HEK293T (cell line): ENCODE measurements around the gene ZNF382.

Experiments used
- CTCF ChIA-PET: fragments of 350-600 bp; formaldehyde crosslinking; extraction: SDS; loops from one replicate; lab custom pipeline; 2021; ENCODE audit warnings: antibody characterized with exemption, inconsistent platforms; lab: Yijun Ruan, JAX
- POLR2A ChIA-PET: fragments of 350-600 bp; formaldehyde crosslinking; extraction: SDS; loops from one replicate; lab custom pipeline; 2020; ENCODE audit warnings: antibody characterized with exemption, inconsistent platforms; lab: Yijun Ruan, JAX
- DNase-seq: peaks from one replicate; pipeline ENCODE4 v3.0.0; 2012; ENCODE audit warnings: mixed read lengths; ENCODE audit errors: extremely low spot score
- ARNT ChIP-seq: fragments of 450-650 bp; IDR thresholded peaks from 2 replicates; pipeline ENCODE4 v1.6.1; 2017; ENCODE audit warnings: mild to moderate bottlenecking
- BHLHE40 ChIP-seq: fragments of 450-650 bp; IDR thresholded peaks from 2 replicates; pipeline ENCODE4 v1.6.1; 2016; ENCODE audit warnings: mild to moderate bottlenecking, moderate library complexity, borderline replicate concordance
- CTBP1 ChIP-seq: fragments of 450-650 bp; IDR thresholded peaks from 2 replicates; pipeline ENCODE4 v1.6.1; 2016; ENCODE audit warnings: borderline replicate concordance
- ELF4 ChIP-seq: fragments of 450-650 bp; IDR thresholded peaks from 2 replicates; pipeline ENCODE4 v1.6.1; 2017; ENCODE audit warnings: antibody characterized with exemption
- FOXA1 ChIP-seq: fragments of 450-650 bp; IDR thresholded peaks from 2 replicates; pipeline ENCODE4 v1.6.1; 2016; ENCODE audit warnings: mild to moderate bottlenecking
- FOXK2 ChIP-seq: fragments of 450-650 bp; IDR thresholded peaks from 2 replicates; pipeline ENCODE4 v1.6.1; 2016; ENCODE audit warnings: mild to moderate bottlenecking
- FOXM1 ChIP-seq: fragments of 450-650 bp; IDR thresholded peaks from 2 replicates; pipeline ENCODE4 v1.6.1; 2017; ENCODE audit warnings: mild to moderate bottlenecking, borderline replicate concordance
- HDGF ChIP-seq: fragments of 450-650 bp; IDR thresholded peaks from 2 replicates; pipeline ENCODE4 v1.6.1; 2017; ENCODE audit warnings: antibody characterized with exemption, borderline replicate concordance
- L3MBTL2 ChIP-seq: fragments of 450-650 bp; conservative IDR thresholded peaks from 2 replicates; pipeline ENCODE4 v1.6.1; 2016; ENCODE audit warnings: mild to moderate bottlenecking
- LEF1 ChIP-seq: fragments of 450-650 bp; IDR thresholded peaks from 2 replicates; pipeline ENCODE4 v1.6.1; 2017; ENCODE audit warnings: mild to moderate bottlenecking, borderline replicate concordance
- NFRKB ChIP-seq: fragments of 450-650 bp; IDR thresholded peaks from 2 replicates; pipeline ENCODE4 v1.6.1; 2016; ENCODE audit warnings: mild to moderate bottlenecking, moderate library complexity
- PKNOX1 ChIP-seq: fragments of 450-650 bp; IDR thresholded peaks from 2 replicates; pipeline ENCODE4 v1.6.1; 2016
- SP1 ChIP-seq: fragments of 450-650 bp; IDR thresholded peaks from 2 replicates; pipeline ENCODE4 v1.6.1; 2017
- SUZ12 ChIP-seq: fragments of 450-650 bp; IDR thresholded peaks from 2 replicates; pipeline ENCODE4 v1.6.1; 2016; ENCODE audit warnings: mild to moderate bottlenecking
- TARDBP ChIP-seq: fragments of 450-650 bp; IDR thresholded peaks from 2 replicates; pipeline ENCODE4 v1.6.1; 2016
- ZNF384 ChIP-seq: fragments of 450-650 bp; IDR thresholded peaks from 2 replicates; pipeline ENCODE4 v1.6.1; 2016

Gene ZNF382

GRCh38 chr19:36638862-36639510 is 33.9 kb downstream of the ZNF382 start:
- ChIA-PET CTCF (no interaction called here), POLR2A (no interaction called here)
- TF ChIP-seq SUZ12 (no peak), FOXK2 (no peak)
- no peak for DNase-seq

- ChIA-PET CTCF (no interaction called here), POLR2A (no interaction called here)
- DNase-seq: no peak
- TF ChIP-seq SUZ12 (no peak), FOXA1 (no peak), LEF1 (no peak), FOXK2 (no peak), ZNF384 (no peak), NFRKB (no peak)
Observed at GRCh38 chr19:36646746-36647145, 41.6 kb downstream of the ZNF382 start.

- DNase-seq: no peak
- no peak for TF ChIP-seq PKNOX1
- TF ChIP-seq L3MBTL2: no peak
- TF ChIP-seq FOXA1: no peak
- TF ChIP-seq ARNT: no peak
- TF ChIP-seq TARDBP: no peak
- TF ChIP-seq BHLHE40: no peak
- no peak for TF ChIP-seq HDGF
- TF ChIP-seq ELF4: no peak
- no peak for TF ChIP-seq SUZ12
- no peak for TF ChIP-seq LEF1
- TF ChIP-seq NFRKB: no peak
- TF ChIP-seq ZNF384: no peak
- no peak for TF ChIP-seq FOXK2
- TF ChIP-seq CTBP1: no peak
- ChIA-PET CTCF (no interaction called here), POLR2A (no interaction called here)
Observed at GRCh38 chr19:36652958-36653357, 47.8 kb downstream of the ZNF382 start.

GRCh38 chr19:36665832-36666231 is 60.7 kb downstream of the ZNF382 start:
- CTCF ChIA-PET: no interaction called here
- TF ChIP-seq CTBP1: no peak
- TF ChIP-seq FOXM1: no peak
- no peak for TF ChIP-seq FOXA1
- TF ChIP-seq HDGF: no peak
- no peak for TF ChIP-seq ZNF384
- no peak for TF ChIP-seq ARNT
- no peak for TF ChIP-seq SUZ12
- no peak for TF ChIP-seq L3MBTL2
- no peak for TF ChIP-seq PKNOX1
- no peak for TF ChIP-seq TARDBP
- no peak for TF ChIP-seq NFRKB
- no peak for TF ChIP-seq ELF4
- no peak for TF ChIP-seq SP1
- TF ChIP-seq LEF1: no peak
- TF ChIP-seq BHLHE40: no peak
- POLR2A ChIA-PET: interaction anchor here (2.4 kb wide), 1 partner anchor 93 kb away, joined by 9 read pairs; the partner anchor contains the start of gene ZNF529

GRCh38 chr19:36668646-36669045 is 63.5 kb downstream of the ZNF382 start:
- no peak for DNase-seq
- ChIA-PET POLR2A (no interaction called here), CTCF (no interaction called here)
- TF ChIP-seq SUZ12: no peak
- TF ChIP-seq SP1: no peak
- no peak for TF ChIP-seq TARDBP
- TF ChIP-seq LEF1: no peak
- TF ChIP-seq ARNT: no peak
- TF ChIP-seq BHLHE40: no peak
- no peak for TF ChIP-seq PKNOX1
- TF ChIP-seq NFRKB: no peak
- no peak for TF ChIP-seq CTBP1
- no peak for TF ChIP-seq HDGF
- no peak for TF ChIP-seq FOXM1
- TF ChIP-seq FOXK2: no peak
- no peak for TF ChIP-seq ZNF384
- TF ChIP-seq ELF4: no peak
- no peak for TF ChIP-seq L3MBTL2
- no peak for TF ChIP-seq FOXA1

More at GRCh38 chr19:36665832-36666231, 60.7 kb downstream of the ZNF382 start:
- DNase-seq: no peak

- ChIA-PET POLR2A (no interaction called here), CTCF (no interaction called here)
- TF ChIP-seq CTBP1 (no peak), SP1 (no peak), HDGF (no peak), ZNF384 (no peak), FOXM1 (no peak), BHLHE40 (no peak), LEF1 (no peak), L3MBTL2 (no peak), SUZ12 (no peak), FOXA1 (no peak), FOXK2 (no peak), PKNOX1 (no peak), TARDBP (no peak), NFRKB (no peak), ARNT (no peak), ELF4 (no peak)
- no peak for DNase-seq
Observed at GRCh38 chr19:36672368-36672767, 67.3 kb downstream of the ZNF382 start.
